MG63 (cell line): Measurements from ENCODE around the gene CRACR2B. TPM values are rescaled to one million over a fixed set of nuclear protein-coding genes. Genes with fewer than 3 reads are reported as not detected.

Experiments used
- DNase-seq: peaks from one replicate; pipeline ENCODE4 v3.0.0-alpha.2; 2020
- H3K27me3 ChIP-seq: fragments of 250-450 bp; sonication (Bioruptor Pico); 2 replicates; pipeline ENCODE4 v1.5.1; 2020; ENCODE audit warnings: mild to moderate bottlenecking, moderate library complexity
- H3K36me3 ChIP-seq: fragments of 250-450 bp; sonication (Bioruptor Pico); 2 replicates; pipeline ENCODE4 v1.5.1; 2020; ENCODE audit warnings: mild to moderate bottlenecking, moderate library complexity
- H3K4me3 ChIP-seq: fragments of 250-450 bp; sonication (Bioruptor Pico); 2 replicates; pipeline ENCODE4 v1.5.1; 2020; ENCODE audit warnings: mild to moderate bottlenecking, moderate library complexity
- H3K9me3 ChIP-seq: fragments of 250-450 bp; sonication (Bioruptor Pico); 2 replicates; pipeline ENCODE4 v1.5.1; 2020; ENCODE audit warnings: mild to moderate bottlenecking, moderate library complexity
- total RNA-seq: library from RNA; depleted of rRNA; stranded (reverse); fragments of >200 nt; shearing (Covaris generic); gene quantifications from 2 replicates; pipeline ENCODE4 v1.2.3, GENCODE V29; 2014; ENCODE audit warnings: low replicate concordance

The CRACR2B gene
- total RNA-seq, 1 experiment from 2014 or later: not detected

- H3K4me3 ChIP-seq: no peak overlapping the region
- peaks cover 35% of the 10 kb centered on the region for H3K36me3 ChIP-seq
- no peaks in the 10 kb centered on the region for H3K27me3 ChIP-seq
- DNase-seq: no peak
- H3K9me3 ChIP-seq: no peaks in the 10 kb centered on the region
These were observed 34.8 kb upstream of the CRACR2B start for GRCh38 chr11:792873-793272.

- Histone ChIP-seq H3K27me3 (no peaks in the 10 kb centered on the region), H3K9me3 (no peaks in the 10 kb centered on the region), H3K36me3 (peaks cover 35% of the 10 kb centered on the region), H3K4me3 (no peak overlapping the region)
- DNase-seq: peak; percentile 57
These were observed 34.2 kb upstream of the CRACR2B start for GRCh38 chr11:793556-793955.

GRCh38 chr11:794013-794765 lies 33.5 kb upstream of the CRACR2B start:
- Histone ChIP-seq H3K27me3 (no peaks in the 10 kb centered on the region), H3K9me3 (no peaks in the 10 kb centered on the region), H3K4me3 (no peak overlapping the region), H3K36me3 (peaks cover 37% of the 10 kb centered on the region)
- DNase-seq: no peak

GRCh38 chr11:794766-795633 lies 32.7 kb upstream of the CRACR2B start:
- Histone ChIP-seq H3K4me3 (peak overlapping the region; percentile 99), H3K9me3 (no peaks in the 10 kb centered on the region), H3K36me3 (peaks cover 42% of the 10 kb centered on the region), H3K27me3 (no peaks in the 10 kb centered on the region)
- DNase-seq: no peak

GRCh38 chr11:795634-796564 lies 31.8 kb upstream of the CRACR2B start:
- Histone ChIP-seq H3K4me3 (peak overlapping the region; percentile 99), H3K27me3 (no peaks in the 10 kb centered on the region), H3K36me3 (peaks cover 45% of the 10 kb centered on the region), H3K9me3 (no peaks in the 10 kb centered on the region)
- DNase-seq: peak; percentile 94

GRCh38 chr11:796565-797295 lies 31.0 kb upstream of the CRACR2B start:
- DNase-seq: no peak
- H3K9me3 ChIP-seq: no peaks in the 10 kb centered on the region
- H3K4me3 ChIP-seq: peak overlapping the region; percentile 99
- H3K27me3 ChIP-seq: no peaks in the 10 kb centered on the region
- H3K36me3 ChIP-seq: peaks cover 41% of the 10 kb centered on the region

GRCh38 chr11:797296-798092 lies 30.2 kb upstream of the CRACR2B start:
- Histone ChIP-seq H3K4me3 (peak overlapping the region; percentile 99), H3K36me3 (peaks cover 39% of the 10 kb centered on the region), H3K27me3 (no peaks in the 10 kb centered on the region), H3K9me3 (no peaks in the 10 kb centered on the region)
- DNase-seq: peak; percentile 82

GRCh38 chr11:798093-798713 lies 29.5 kb upstream of the CRACR2B start, which contains the start of gene SLC25A22:
Gene SLC25A22, minus strand, starts transcription at chr11:798281. Its CDS starts 3,275 bp downstream, at chr11:795006.
- no peaks in the 10 kb centered on the region for H3K9me3 ChIP-seq
- no peaks in the 10 kb centered on the region for H3K27me3 ChIP-seq
- peak within 1 kb of the TSS; percentile 99 for H3K4me3 ChIP-seq
- peak; percentile 84 for DNase-seq
- H3K36me3 ChIP-seq: peaks cover 41% of the 10 kb centered on the region

GRCh38 chr11:799641-800316 lies 27.9 kb upstream of the CRACR2B start:
- H3K9me3 ChIP-seq: no peaks in the 10 kb centered on the region
- DNase-seq: no peak
- no peak overlapping the region for H3K4me3 ChIP-seq
- H3K27me3 ChIP-seq: no peaks in the 10 kb centered on the region
- H3K36me3 ChIP-seq: peaks cover 32% of the 10 kb centered on the region

- Histone ChIP-seq H3K4me3 (no peak overlapping the region), H3K9me3 (no peaks in the 10 kb centered on the region), H3K27me3 (no peaks in the 10 kb centered on the region), H3K36me3 (peaks cover 33% of the 10 kb centered on the region)
- DNase-seq: no peak
These were observed 27.2 kb upstream of the CRACR2B start for GRCh38 chr11:800473-800872.

- H3K9me3 ChIP-seq: no peaks in the 10 kb centered on the region
- H3K36me3 ChIP-seq: peaks cover 36% of the 10 kb centered on the region
- DNase-seq: no peak
- no peaks in the 10 kb centered on the region for H3K27me3 ChIP-seq
- no peak overlapping the region for H3K4me3 ChIP-seq
These were observed 26.5 kb upstream of the CRACR2B start for GRCh38 chr11:801097-801780.

GRCh38 chr11:802018-802617 lies 25.6 kb upstream of the CRACR2B start:
- Histone ChIP-seq H3K27me3 (no peaks in the 10 kb centered on the region), H3K4me3 (no peak overlapping the region), H3K36me3 (peaks cover 36% of the 10 kb centered on the region), H3K9me3 (no peaks in the 10 kb centered on the region)
- no peak for DNase-seq

GRCh38 chr11:802693-803466 lies 24.8 kb upstream of the CRACR2B start:
- Histone ChIP-seq H3K27me3 (no peaks in the 10 kb centered on the region), H3K4me3 (no peak overlapping the region)

More at GRCh38 chr11:802693-803466, 24.8 kb upstream of the CRACR2B start:
- Histone ChIP-seq H3K36me3 (peaks cover 36% of the 10 kb centered on the region), H3K9me3 (no peaks in the 10 kb centered on the region)
- no peak for DNase-seq
